GM21423 (cell line): ENCODE measurements around the gene CCDC171.
"Not testable (repeated sequence)": the region's sequence is repeated elsewhere in the genome, so short reads cannot be mapped to it uniquely, and the experiment has no call there.

Source experiments
- ATAC-seq: cut with Tn5 transposase; IDR thresholded peaks from one replicate; pipeline ENCODE4 v1.9.1; 2021; ENCODE audit warnings: mild to moderate bottlenecking, moderate library complexity; ENCODE audit not compliant: unreplicated experiment

The CCDC171 gene

GRCh38 chr9:15552636-15553527, at the start of gene CCDC171:
CCDC171 (plus strand) TSS chr9:15553043; CDS start chr9:15564089, 11,046 bp downstream.
- ATAC-seq, result peak; percentile 80

- ATAC-seq, result no peak
These were observed 46.9 kb upstream of the CCDC171 start for GRCh38 chr9:15505921-15506320.

- ATAC-seq, result peak; percentile 37
These were observed 42.7 kb upstream of the CCDC171 start for GRCh38 chr9:15509931-15510788.

- ATAC-seq, result peak; percentile 87
These were observed 41.9 kb upstream of the CCDC171 start, which contains the start of gene PSIP1 for GRCh38 chr9:15510789-15511575. PSIP1 (minus strand) TSS chr9:15510970; CDS start chr9:15510188, 782 bp downstream.

GRCh38 chr9:15512204-15512603, 40.6 kb upstream of the CCDC171 start:
- no peak for ATAC-seq

- no peak for ATAC-seq
These were observed 40.0 kb upstream of the CCDC171 start for GRCh38 chr9:15512889-15513288.

- ATAC-seq, result no peak
These were observed 39.5 kb upstream of the CCDC171 start for GRCh38 chr9:15513335-15513734.

- ATAC-seq, result no peak
These were observed 33.0 kb upstream of the CCDC171 start for GRCh38 chr9:15519831-15520230.

- no peak for ATAC-seq
These were observed 31.6 kb upstream of the CCDC171 start for GRCh38 chr9:15521254-15521653.

- ATAC-seq, result no peak
These were observed 30.6 kb upstream of the CCDC171 start for GRCh38 chr9:15522130-15522755.

GRCh38 chr9:15524845-15525455, 27.9 kb upstream of the CCDC171 start:
- no peak for ATAC-seq

- no peak for ATAC-seq
These were observed 26.9 kb upstream of the CCDC171 start for GRCh38 chr9:15525958-15526357.

- ATAC-seq, result not testable (repeated sequence)
These were observed 25.8 kb upstream of the CCDC171 start for GRCh38 chr9:15527035-15527434.

- ATAC-seq, result peak; percentile 88
These were observed 23.1 kb upstream of the CCDC171 start for GRCh38 chr9:15529566-15530324.

GRCh38 chr9:15531380-15531779, 21.5 kb upstream of the CCDC171 start:
- peak; percentile 37 for ATAC-seq

GRCh38 chr9:15541872-15542271, 11.0 kb upstream of the CCDC171 start:
- ATAC-seq, result no peak

GRCh38 chr9:15542624-15543023, 10.2 kb upstream of the CCDC171 start:
- ATAC-seq, result no peak

- no peak for ATAC-seq
These were observed 9.6 kb upstream of the CCDC171 start for GRCh38 chr9:15543047-15543813.
